B cell (primary cell): Measurements from ENCODE around the gene TCIRG1. TPM values are rescaled to one million over a fixed set of nuclear protein-coding genes. Genes with fewer than 3 reads are reported as not detected.

Experiments
- ATAC-seq: fragments of 200-7000 bp; cut with Tn5 transposase; one replicate; pipeline ENCODE4 v1.10.0; 2021; ENCODE audit warnings: low read depth, mild to moderate bottlenecking, moderate number of reproducible peaks, moderate library complexity
- CTCF ChIA-PET: fragments of 350-600 bp; sonication (Branson Sonifier 250); formaldehyde crosslinking; loops from one replicate; lab custom pipeline; 2021; ENCODE audit warnings: antibody characterized with exemption, inconsistent platforms; lab: Charles Lee
- POLR2A ChIA-PET: fragments of 350-600 bp; sonication (Branson Sonifier 250); formaldehyde crosslinking; loops from one replicate; lab custom pipeline; 2021; ENCODE audit warnings: antibody characterized with exemption; lab: Charles Lee
- DNase-seq: peaks from one replicate; pipeline ENCODE4 v3.0.0; 2013
- H2AFZ ChIP-seq: 2 replicates; pipeline ENCODE4 v1.6.1; 2012; ENCODE audit warnings: mild to moderate bottlenecking, low read depth, low read length; ENCODE audit not compliant: insufficient read depth, poor library complexity, severe bottlenecking
- H3K27ac ChIP-seq, 2 donors: 1 replicate in 1 of 2; 2 replicates in 1 of 2; pipeline ENCODE4 v1.5.1; 2012 to 2013; ENCODE audit warnings: low read length in 2 of 2, mild to moderate bottlenecking in 2 of 2, moderate library complexity in 1 of 2
- H3K27me3 ChIP-seq, 4 experiments: fragments of 200-600 bp in 1 of 4; sonication (generic) in 1 of 4; replicated peaks in 1 of 4; 1 replicate in 2 of 4; 2 replicates in 2 of 4; pipeline versions ENCODE4 v1.6.1 to v1.7.0; 2013 to 2016; ENCODE audit warnings: low read length in 3 of 4, mild to moderate bottlenecking in 2 of 4, mixed read lengths in 1 of 4, moderate library complexity in 1 of 4; ENCODE audit not compliant: insufficient read depth in 4 of 4, control insufficient read depth in 3 of 4; ENCODE audit errors: control extremely low read depth in 1 of 4
- H3K36me3 ChIP-seq, 2 experiments: replicated peaks in 1 of 2; 1 replicate in 1 of 2; 2 replicates in 1 of 2; pipeline versions ENCODE4 v1.6.1 to v1.7.1; 2013; ENCODE audit warnings: low read length in 1 of 2; ENCODE audit not compliant: insufficient read depth in 2 of 2, control insufficient read depth in 1 of 2; ENCODE audit errors: control extremely low read depth in 1 of 2, extremely low read depth in 1 of 2
- H3K4me1 ChIP-seq, 2 donors: fragments of 200-600 bp in 1 of 2; sonication (generic) in 1 of 2; 1 replicate in 1 of 2; 2 replicates in 1 of 2; pipeline versions ENCODE4 v1.5.1 to v1.6.1; 2013 to 2017; ENCODE audit warnings: low read length in 2 of 2; ENCODE audit not compliant: control insufficient read depth in 2 of 2, insufficient read depth in 2 of 2
- H3K4me2 ChIP-seq: replicated peaks from 2 replicates; pipeline ENCODE3; 2012; ENCODE audit warnings: mild to moderate bottlenecking, low read depth, low read length; ENCODE audit not compliant: poor library complexity, severe bottlenecking
- H3K4me3 ChIP-seq, 5 experiments: fragments of 200-600 bp in 1 of 5; sonication (generic) in 1 of 5; 1 replicate in 3 of 5; 2 replicates in 2 of 5; pipeline versions ENCODE4 v1.5.1 to v1.7.0; 2011 to 2016; ENCODE audit warnings: low read length in 4 of 5, mild to moderate bottlenecking in 4 of 5, low read depth in 2 of 5, control low read depth in 1 of 5, moderate library complexity in 1 of 5; ENCODE audit not compliant: insufficient read depth in 1 of 5; ENCODE audit errors: control extremely low read depth in 1 of 5, extremely low read depth in 1 of 5
- H3K79me2 ChIP-seq: fragments of 200-600 bp; sonication (generic); one replicate; pipeline ENCODE4 v1.6.0; 2016; ENCODE audit warnings: low read length; ENCODE audit not compliant: control insufficient read depth, insufficient read depth
- H3K9ac ChIP-seq: fragments of 200-600 bp; sonication (generic); 2 replicates; pipeline ENCODE4 v1.6.1; 2017; ENCODE audit warnings: mild to moderate bottlenecking, low read length, moderate library complexity
- H3K9me3 ChIP-seq, 3 donors: one replicate each; pipeline versions ENCODE4 v1.6.1 to v1.7.1; 2013; ENCODE audit warnings: low read length in 2 of 3; ENCODE audit not compliant: control insufficient read depth in 2 of 3, insufficient read depth in 1 of 3; ENCODE audit errors: control extremely low read depth in 1 of 3
- H4K20me1 ChIP-seq: 2 replicates; pipeline ENCODE4 v1.6.0; 2012; ENCODE audit warnings: mild to moderate bottlenecking, low read length; ENCODE audit not compliant: insufficient read depth, control insufficient read depth, poor library complexity, severe bottlenecking
- H3K27ac Mint-ChIP-seq: one replicate; pipeline ENCODE4 v1.8.0; 2021; ENCODE audit warnings: mixed read lengths
- H3K27me3 Mint-ChIP-seq: one replicate; pipeline ENCODE4 v1.8.0; 2021; ENCODE audit warnings: mixed read lengths
- H3K4me1 Mint-ChIP-seq: one replicate; pipeline ENCODE4 v1.8.0; 2021; ENCODE audit warnings: mixed read lengths
- H3K4me3 Mint-ChIP-seq: one replicate; pipeline ENCODE4 v1.8.0; 2021; ENCODE audit warnings: mixed read lengths
- H3K9me3 Mint-ChIP-seq: one replicate; pipeline ENCODE4 v1.8.0; 2022; ENCODE audit warnings: mixed read lengths; ENCODE audit not compliant: insufficient read depth
- EZH2 ChIP-seq: IDR thresholded peaks from 2 replicates; pipeline ENCODE4 v1.6.1; 2012; ENCODE audit warnings: borderline replicate concordance, low read depth, mild to moderate bottlenecking, moderate library complexity, low read length; ENCODE audit not compliant: insufficient read depth, poor library complexity, severe bottlenecking
- WGBS: methylation state at CpG from one replicate; pipeline ENCODE4 v1.1.5; 2013; ENCODE audit warnings: missing lambda C conversion rate; ENCODE audit not compliant: insufficient coverage; 5-methylcytosine and 5-hydroxymethylcytosine counted together
- intact Hi-C: fragments of 100-400 bp; cut with micrococcal nuclease; formaldehyde crosslinking; loops from one replicate; pipeline ENCODE4 v1.10.0; 2022
- polyA plus RNA-seq: library from polyadenylated mRNA; depleted of rRNA; stranded (reverse); fragments of >200 nt; gene quantifications from 2 replicates; pipeline ENCODE4 v1.2.3, GENCODE V29; 2012
- total RNA-seq, 2 donors: library from RNA; stranded (reverse); fragments of 120-200 nt in 1 of 2; gene quantifications; 1 replicate in 1 of 2; 2 replicates in 1 of 2; pipeline versions ENCODE4 v1.2.3 to v1.2.4, GENCODE V29; 2013 to 2022
- TF ChIP-seq, protein P1 (sequence below): fragments of 200-600 bp; IDR thresholded peaks from one replicate; pipeline ENCODE4 v1.8.0; 2022; ENCODE audit warnings: antibody characterized with exemption, mild to moderate bottlenecking

The TCIRG1 gene
- total and polyA plus RNA-seq, 2 donors (not counting 1 experiment from before 2014, with no cell fraction given) = 305 to 725 TPM

DNA sequence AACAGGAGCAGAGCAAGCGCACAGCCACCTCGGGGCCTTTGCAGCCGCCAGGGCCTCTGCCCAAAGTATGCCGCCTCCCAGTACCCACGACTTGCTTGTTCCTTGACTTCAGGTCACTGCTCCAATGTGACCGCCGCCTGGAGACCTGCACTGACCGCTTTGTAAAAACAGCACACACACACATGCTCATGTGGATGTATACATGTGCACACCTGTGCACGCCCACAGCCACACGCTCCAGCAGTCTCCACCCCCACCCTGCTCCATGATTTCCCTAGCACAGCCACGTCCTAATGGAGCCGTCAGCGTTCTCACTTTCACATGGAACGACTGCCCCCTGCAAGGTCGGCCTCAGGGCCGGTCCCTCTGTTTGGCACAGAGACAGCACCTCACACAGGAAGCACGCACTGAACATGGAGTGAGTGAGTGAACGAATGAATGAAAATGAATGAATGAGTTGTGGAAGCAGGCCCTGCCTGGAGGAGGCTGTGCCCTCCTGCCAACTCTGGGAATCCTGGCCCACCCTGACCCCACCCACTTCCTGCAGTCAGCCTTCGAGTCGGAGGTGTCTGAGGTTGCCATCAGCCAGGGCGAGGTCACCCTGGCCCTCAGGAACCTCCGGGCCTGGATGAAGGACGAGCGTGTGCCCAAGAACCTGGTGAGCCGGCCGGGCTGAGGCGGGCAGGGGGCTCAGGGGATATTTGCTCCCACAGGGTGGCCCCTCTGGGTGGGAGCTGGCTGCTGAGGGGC, 20.7 kb upstream of the TCIRG1 start:
- peaks cover 6% of the 10 kb centered on the region for H3K27me3 Mint-ChIP-seq
- Histone ChIP-seq H3K4me2 (no peak overlapping the region), H3K79me2 (no peaks in the 10 kb centered on the region), H3K36me3 (no peaks in the 10 kb centered on the region), H3K4me3 (no peak overlapping the region), H3K9me3 (no peaks in the 10 kb centered on the region), H3K27ac (no peak overlapping the region), H4K20me1 (no peaks in the 10 kb centered on the region), H2AFZ (no peak overlapping the region), H3K27me3 (no peaks in the 10 kb centered on the region), H3K9ac (no peak overlapping the region), H3K4me1 (no peaks in the 10 kb centered on the region)
- DNase-seq (no peak), ATAC-seq (no peak)
- H3K27ac Mint-ChIP-seq = peak overlapping the region; percentile 26
- ChIA-PET POLR2A (no interaction called here), CTCF (interaction anchor here (1.0 kb wide), 1 partner anchor 191 kb away, joined by 5 read pairs; no protein-coding TSS in a partner anchor)
- intact Hi-C loops = no loop called here
- no peaks in the 10 kb centered on the region for H3K4me1 Mint-ChIP-seq
- WGBS = 86% methylated on average over 27 of the region's 27 CpGs
- H3K4me3 Mint-ChIP-seq = no peak overlapping the region
- no peaks in the 10 kb centered on the region for H3K9me3 Mint-ChIP-seq
- TF ChIP-seq, protein P1, sequence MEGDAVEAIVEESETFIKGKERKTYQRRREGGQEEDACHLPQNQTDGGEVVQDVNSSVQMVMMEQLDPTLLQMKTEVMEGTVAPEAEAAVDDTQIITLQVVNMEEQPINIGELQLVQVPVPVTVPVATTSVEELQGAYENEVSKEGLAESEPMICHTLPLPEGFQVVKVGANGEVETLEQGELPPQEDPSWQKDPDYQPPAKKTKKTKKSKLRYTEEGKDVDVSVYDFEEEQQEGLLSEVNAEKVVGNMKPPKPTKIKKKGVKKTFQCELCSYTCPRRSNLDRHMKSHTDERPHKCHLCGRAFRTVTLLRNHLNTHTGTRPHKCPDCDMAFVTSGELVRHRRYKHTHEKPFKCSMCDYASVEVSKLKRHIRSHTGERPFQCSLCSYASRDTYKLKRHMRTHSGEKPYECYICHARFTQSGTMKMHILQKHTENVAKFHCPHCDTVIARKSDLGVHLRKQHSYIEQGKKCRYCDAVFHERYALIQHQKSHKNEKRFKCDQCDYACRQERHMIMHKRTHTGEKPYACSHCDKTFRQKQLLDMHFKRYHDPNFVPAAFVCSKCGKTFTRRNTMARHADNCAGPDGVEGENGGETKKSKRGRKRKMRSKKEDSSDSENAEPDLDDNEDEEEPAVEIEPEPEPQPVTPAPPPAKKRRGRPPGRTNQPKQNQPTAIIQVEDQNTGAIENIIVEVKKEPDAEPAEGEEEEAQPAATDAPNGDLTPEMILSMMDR = no peak
- no peak for TF ChIP-seq EZH2

DNA sequence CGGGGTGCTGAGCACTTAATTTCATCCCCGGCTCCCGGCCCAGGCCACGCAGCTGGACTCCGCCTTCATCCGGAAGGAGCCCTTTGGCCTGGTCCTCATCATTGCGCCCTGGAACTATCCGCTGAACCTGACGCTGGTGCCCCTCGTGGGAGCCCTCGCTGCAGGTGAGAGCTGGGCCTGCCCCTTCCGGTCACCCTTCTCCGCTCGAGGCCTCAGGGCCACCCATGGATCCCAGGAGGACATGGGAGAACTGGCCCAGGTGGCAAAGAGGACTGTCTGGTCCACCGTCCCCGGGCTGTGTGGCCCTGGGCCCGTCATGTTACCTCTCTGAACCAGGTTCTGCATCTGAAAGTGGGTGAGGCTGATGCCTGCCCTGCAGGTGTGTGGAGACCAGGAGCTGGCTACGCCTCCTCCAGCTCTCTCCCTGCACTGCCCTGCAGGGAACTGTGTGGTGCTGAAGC, 20.1 kb upstream of the TCIRG1 start:
- TF ChIP-seq, protein P1 = no peak
- no peak for TF ChIP-seq EZH2
- POLR2A ChIA-PET = no interaction called here
- H3K4me1 ChIP-seq = no peaks in the 10 kb centered on the region
- H3K9me3 ChIP-seq = no peaks in the 10 kb centered on the region
- Mint-ChIP-seq H3K27ac (no peak overlapping the region), H3K4me1 (no peaks in the 10 kb centered on the region), H3K27me3 (peaks cover 6% of the 10 kb centered on the region), H3K4me3 (no peak overlapping the region), H3K9me3 (no peaks in the 10 kb centered on the region)
- H3K9ac ChIP-seq = no peak overlapping the region
- no peaks in the 10 kb centered on the region for H3K36me3 ChIP-seq
- DNase-seq (no peak), ATAC-seq (no peak)
- H3K4me3 ChIP-seq = no peak overlapping the region
- 91% methylated on average over 18 of the region's 18 CpGs for WGBS
- CTCF ChIA-PET = interaction anchor here (1.0 to 1.6 kb wide), 2 partner anchors 8 to 190 kb away, joined by 5 read pairs; no protein-coding TSS in a partner anchor
- intact Hi-C loops = no loop called here
- H3K27me3 ChIP-seq = no peaks in the 10 kb centered on the region
- H3K27ac ChIP-seq = no peak overlapping the region
- H3K4me2 ChIP-seq = no peak overlapping the region
- no peaks in the 10 kb centered on the region for H4K20me1 ChIP-seq
- no peak overlapping the region for H2AFZ ChIP-seq
- H3K79me2 ChIP-seq = no peaks in the 10 kb centered on the region
